Glomerular visceral epithelial cell (primary cell): ENCODE data around the gene BPIFA2.
A peak's percentile ranks its signal among the peaks of the same experiment; 100 is the strongest.

ENCODE experiments used
- DNase-seq: peaks from one replicate; pipeline ENCODE4 v3.0.0-alpha.2; 2016; ENCODE audit errors: extremely low spot score

BPIFA2 gene

GRCh38 chr20:33192912-33193501, 25.0 kb downstream of the BPIFA2 start:
- DNase-seq = no peak

DNA sequence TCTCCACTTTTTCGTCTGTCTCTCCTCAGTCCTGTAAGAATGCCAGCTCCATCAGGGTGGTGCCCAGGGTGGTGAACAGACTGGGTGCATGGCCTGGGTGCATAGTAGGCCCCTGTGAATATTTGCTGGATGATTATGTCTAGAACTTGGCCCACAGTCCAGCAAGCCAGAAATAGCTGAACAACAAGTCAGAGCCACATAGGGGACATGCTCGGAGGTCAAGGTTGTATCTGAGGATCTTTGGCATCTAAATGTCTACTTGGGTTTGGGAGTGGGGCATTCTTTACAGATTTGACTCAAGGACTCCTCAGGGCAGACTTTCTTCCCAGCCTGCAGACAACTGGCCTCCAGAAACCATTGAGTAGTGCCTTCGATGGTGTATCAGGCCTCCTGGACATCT, 31.1 kb downstream of the BPIFA2 start:
- no peak for DNase-seq

DNA sequence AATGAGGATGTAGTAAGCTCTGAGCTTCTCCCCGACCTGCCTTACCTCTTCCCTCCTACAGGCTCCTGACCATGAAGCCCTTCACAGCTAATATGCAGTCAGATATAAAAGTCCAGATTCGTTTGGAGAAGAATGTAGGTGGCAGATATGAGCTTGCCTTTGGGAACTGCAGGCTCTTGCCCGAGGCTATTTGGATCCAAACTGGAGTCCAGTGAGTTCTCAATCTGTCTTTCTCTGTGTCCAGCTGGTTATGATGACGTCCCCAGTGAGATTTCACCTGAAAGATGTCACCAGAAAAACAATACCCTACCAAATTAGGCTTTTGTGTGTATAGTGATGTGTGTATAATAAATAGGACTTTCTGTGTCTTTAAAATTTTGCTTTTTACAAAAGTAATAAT, 34.5 kb downstream of the BPIFA2 start:
- no peak for DNase-seq

DNA sequence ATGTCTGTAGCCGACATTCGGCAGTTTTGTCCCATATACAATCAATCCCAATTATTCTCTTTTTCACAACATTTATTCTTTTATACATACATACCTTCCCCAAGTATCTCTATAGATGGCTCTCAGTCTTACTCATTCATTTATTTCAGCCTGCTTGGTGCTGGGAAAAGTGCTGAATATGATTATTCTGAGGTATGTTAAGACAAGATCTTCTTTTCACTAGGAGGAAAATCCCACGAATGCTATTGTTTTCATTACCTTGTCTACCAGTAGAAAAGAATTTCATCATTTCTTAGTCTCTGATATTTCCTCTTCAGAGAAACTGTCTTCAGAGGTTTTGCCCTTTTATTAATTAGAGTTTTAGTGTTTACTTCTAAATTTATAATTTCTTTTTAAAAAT, 35.5 kb downstream of the BPIFA2 start:
- DNase-seq = no peak

DNA sequence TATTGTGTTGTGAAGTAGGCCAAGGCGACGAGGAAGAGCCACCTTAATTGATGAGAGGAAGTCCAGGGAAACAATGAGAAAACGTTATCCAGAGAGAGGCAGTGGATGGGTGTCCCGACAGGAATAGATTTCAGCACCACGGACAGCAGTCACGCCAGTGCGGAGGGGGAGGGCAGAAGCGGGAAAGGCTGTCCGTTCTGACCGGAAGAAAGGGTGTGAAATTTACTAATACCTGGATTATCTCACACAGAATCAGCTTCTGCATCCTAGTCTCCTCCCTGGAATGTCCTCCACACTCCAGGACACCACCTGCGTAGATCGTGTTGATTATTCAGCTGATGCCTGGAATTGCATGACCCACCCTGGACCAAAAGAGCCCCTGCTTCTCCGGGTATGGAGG, 41.8 kb downstream of the BPIFA2 start:
- peak; percentile 65 for DNase-seq

GRCh38 chr20:33210371-33210770, 42.4 kb downstream of the BPIFA2 start:
- no peak for DNase-seq

GRCh38 chr20:33211817-33212424, 44.0 kb downstream of the BPIFA2 start:
- peak; percentile 32 for DNase-seq

- no peak for DNase-seq
Observed at GRCh38 chr20:33217052-33217451, 49.1 kb downstream of the BPIFA2 start, which contains the start of gene BPIFA3. TSS of gene BPIFA3 (plus strand) at chr20:33217352. CDS start at chr20:33217537, 185 bp downstream.

DNA sequence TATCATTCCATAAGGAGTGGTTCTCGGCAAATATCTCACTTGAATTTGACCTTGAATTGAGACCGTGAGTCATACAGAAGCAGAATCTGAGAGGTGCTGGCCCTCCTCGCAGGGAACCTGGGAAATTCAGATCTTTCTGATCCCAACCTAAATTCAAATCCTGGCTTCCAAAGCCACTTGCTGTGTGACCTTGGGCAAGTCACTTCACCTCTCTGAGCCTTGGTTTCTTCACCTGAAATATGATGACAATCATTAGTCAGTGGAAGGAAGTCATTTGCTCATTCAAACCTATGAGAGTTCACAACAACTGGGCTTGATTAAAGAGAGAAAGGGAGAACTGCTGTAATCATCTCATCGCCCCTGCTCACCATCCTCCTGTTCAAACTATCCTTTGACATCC, 56.4 kb downstream of the BPIFA2 start:
- DNase-seq = no peak

DNA sequence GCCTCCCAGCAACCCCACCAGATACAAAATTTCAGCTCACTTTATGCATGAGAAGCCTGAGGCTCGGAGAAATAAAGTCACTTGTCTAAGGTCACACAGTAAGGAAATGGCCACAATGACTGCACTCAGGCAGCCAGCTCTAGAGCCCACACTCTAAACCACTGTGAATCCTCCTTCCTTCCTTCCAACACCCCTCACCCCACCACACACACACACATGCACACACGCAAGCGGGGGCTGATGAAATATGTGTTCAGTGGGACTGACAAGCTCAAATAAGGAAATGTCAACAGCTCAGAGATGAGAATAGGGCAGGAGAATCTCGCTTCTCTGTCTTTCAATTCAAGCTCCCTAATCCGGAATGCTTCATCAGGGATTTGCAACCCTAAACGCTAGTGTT, 61.9 kb downstream of the BPIFA2 start:
- DNase-seq = no peak
